Spleen (tissue), 11 donors: ENCODE results near the gene PKHD1. TPM values are rescaled to one million over a fixed set of nuclear protein-coding genes. Genes with fewer than 3 reads are reported as not detected.

ENCODE experiments used
- DNase-seq: peaks from one replicate; pipeline ENCODE4 v3.0.0-alpha.2; 2020
- H3K27ac ChIP-seq, 8 donors: fragments of 200-600 bp; sonication (generic) in 7 of 8; 1 replicate in 4 of 8; 2 replicates in 4 of 8; pipeline versions ENCODE4 v1.5.0 to v1.8.0; 2016 to 2021; ENCODE audit warnings: inconsistent platforms in 4 of 8, mild to moderate bottlenecking in 4 of 8, moderate library complexity in 1 of 8
- H3K27me3 ChIP-seq, 7 donors: fragments of 200-600 bp; sonication (generic) in 6 of 7; replicated peaks in 1 of 7; 1 replicate in 4 of 7; 2 replicates in 3 of 7; pipeline versions ENCODE4 v1.5.0 to v1.8.0; 2016 to 2021; ENCODE audit warnings: inconsistent platforms in 3 of 7, mild to moderate bottlenecking in 1 of 7
- H3K36me3 ChIP-seq, 6 donors: fragments of 200-600 bp; sonication (generic) in 5 of 6; 1 replicate in 4 of 6; 2 replicates in 2 of 6; pipeline versions ENCODE4 v1.5.0 to v1.8.0; 2016 to 2021; ENCODE audit warnings: inconsistent platforms in 2 of 6
- H3K4me1 ChIP-seq, 6 donors: fragments of 200-600 bp; sonication (generic) in 5 of 6; 1 replicate in 3 of 6; 2 replicates in 3 of 6; pipeline versions ENCODE4 v1.5.0 to v1.8.0; 2016 to 2021; ENCODE audit warnings: inconsistent platforms in 3 of 6
- H3K4me3 ChIP-seq, 8 donors: fragments of 200-600 bp; sonication (generic) in 7 of 8; 1 replicate in 4 of 8; 2 replicates in 4 of 8; pipeline versions ENCODE4 v1.5.0 to v1.8.0; 2016 to 2021; ENCODE audit warnings: inconsistent platforms in 4 of 8, mild to moderate bottlenecking in 4 of 8, moderate library complexity in 2 of 8
- H3K9me3 ChIP-seq, 8 donors: fragments of 200-600 bp; sonication (generic) in 7 of 8; 1 replicate in 4 of 8; 2 replicates in 4 of 8; pipeline versions ENCODE4 v1.5.0 to v1.8.0; 2016 to 2021; ENCODE audit warnings: inconsistent platforms in 4 of 8
- POLR2A ChIP-seq, 3 donors: fragments of 450-650 bp; IDR thresholded peaks; one replicate each; pipeline ENCODE4 v1.5.1; 2017; ENCODE audit warnings: antibody characterized with exemption in 3 of 3, mild to moderate bottlenecking in 1 of 3
- POLR2AphosphoS5 ChIP-seq, 3 donors: sonication (generic); formaldehyde crosslinking; IDR thresholded peaks; one replicate each; pipeline ENCODE4 v1.5.1; 2017; ENCODE audit warnings: antibody characterized with exemption in 3 of 3
- WGBS, 5 donors: extraction: QIAGEN DNeasy Blood & Tissue Kit in 3 of 5; methylation state at CpG; one replicate each; pipeline versions ENCODE4 v1.1.5 to v1.1.7; 2013 to 2018; 5-methylcytosine and 5-hydroxymethylcytosine counted together
- intact Hi-C: fragments of 100-400 bp; cut with DNase I; formaldehyde crosslinking; loops from one replicate; pipeline ENCODE4 v1.15.0; 2023; ENCODE audit warnings: low total_unique reads
- polyA plus RNA-seq, 3 donors: library from polyadenylated mRNA; stranded (reverse); fragments of 200-250 nt; gene quantifications; one replicate each; pipeline ENCODE4 v1.2.1, GENCODE V29; 2013
- total RNA-seq, 7 donors: library from RNA; depleted of rRNA in 3 of 7; stranded (reverse); fragments of >200 nt in 3 of 7; fragmentation: NEBNext Ultra II Directional in 4 of 7; extraction: Animal tissue kit (Norgen Biotek cat#: 25700) in 4 of 7; gene quantifications; one replicate each; pipeline versions ENCODE4 v1.1.0 to v1.2.1, GENCODE V29; 2016 to 2021
- TF ChIP-seq, protein P1 (sequence below), 11 experiments: fragments of 200-600 bp in 7 of 11; fragments of 450-650 bp in 4 of 11; sonication (generic) in 4 of 11; IDR thresholded peaks in 8 of 11; conservative IDR thresholded peaks in 3 of 11; 1 replicate in 7 of 11; 2 replicates in 4 of 11; pipeline versions ENCODE4 v1.4.0 to v1.8.0; 2016 to 2021; ENCODE audit warnings: antibody characterized with exemption in 11 of 11, inconsistent platforms in 4 of 11, mild to moderate bottlenecking in 1 of 11
- donor health status: healthy with polysubstance abuse.
- donor health status: DM: no; HTN: no; CAD: no; lungs with moderate emphysema.
- donor health status: DM: no; HTN: no; CAD: no.
- donor health status: Bipolar disorder and iron deficiency.
- donor health status: healthy.
- donor health status: DM: no; HTN: no; CAD: no.
- donor health status: DM: yes; HTN: yes; CAD: no.

PKHD1 gene
- total and polyA plus RNA-seq, 10 donors, result not detected

DNA sequence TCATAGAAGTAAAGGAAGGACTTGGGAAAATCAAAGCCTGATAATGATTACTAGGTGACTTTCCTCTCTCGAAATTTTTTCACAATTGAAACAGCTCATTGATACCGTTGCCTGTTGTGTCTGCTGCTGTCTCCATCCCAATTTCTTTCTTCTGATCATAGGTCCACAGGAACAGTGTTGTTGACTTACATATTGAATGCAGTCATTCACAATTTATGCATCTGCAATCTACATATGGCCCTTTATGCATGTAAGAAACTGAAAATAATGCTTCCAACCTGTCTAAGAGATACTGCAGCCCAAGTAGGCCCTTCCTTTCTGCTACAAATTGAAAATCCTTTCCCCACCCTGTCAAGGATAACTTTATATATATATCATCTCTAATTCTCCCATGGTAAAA is 381.3 kb downstream of the PKHD1 start:
- H3K27ac ChIP-seq, result no peak overlapping the region
- TF ChIP-seq POLR2A (IDR thresholded peaks at IDR 0.05), result no peak
- TF ChIP-seq, protein P1, sequence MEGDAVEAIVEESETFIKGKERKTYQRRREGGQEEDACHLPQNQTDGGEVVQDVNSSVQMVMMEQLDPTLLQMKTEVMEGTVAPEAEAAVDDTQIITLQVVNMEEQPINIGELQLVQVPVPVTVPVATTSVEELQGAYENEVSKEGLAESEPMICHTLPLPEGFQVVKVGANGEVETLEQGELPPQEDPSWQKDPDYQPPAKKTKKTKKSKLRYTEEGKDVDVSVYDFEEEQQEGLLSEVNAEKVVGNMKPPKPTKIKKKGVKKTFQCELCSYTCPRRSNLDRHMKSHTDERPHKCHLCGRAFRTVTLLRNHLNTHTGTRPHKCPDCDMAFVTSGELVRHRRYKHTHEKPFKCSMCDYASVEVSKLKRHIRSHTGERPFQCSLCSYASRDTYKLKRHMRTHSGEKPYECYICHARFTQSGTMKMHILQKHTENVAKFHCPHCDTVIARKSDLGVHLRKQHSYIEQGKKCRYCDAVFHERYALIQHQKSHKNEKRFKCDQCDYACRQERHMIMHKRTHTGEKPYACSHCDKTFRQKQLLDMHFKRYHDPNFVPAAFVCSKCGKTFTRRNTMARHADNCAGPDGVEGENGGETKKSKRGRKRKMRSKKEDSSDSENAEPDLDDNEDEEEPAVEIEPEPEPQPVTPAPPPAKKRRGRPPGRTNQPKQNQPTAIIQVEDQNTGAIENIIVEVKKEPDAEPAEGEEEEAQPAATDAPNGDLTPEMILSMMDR (IDR thresholded peaks at IDR 0.05 in 8 of 11, conservative IDR thresholded peaks at IDR 0.05 in 3 of 11), result no peak
- H3K4me3 ChIP-seq, result no peak overlapping the region
- H3K9me3 ChIP-seq, result no peaks in the 10 kb centered on the region
- DNase-seq, result no peak
- H3K27me3 ChIP-seq, result no peaks in the 10 kb centered on the region
- intact Hi-C loops, result no loop called here
- no peaks in the 10 kb centered on the region for H3K36me3 ChIP-seq
- WGBS, 5 donors, result 58 to 85% (median 80%) methylated on average over 2 of the region's 2 CpGs
- no peaks in the 10 kb centered on the region for H3K4me1 ChIP-seq

GRCh38 chr6:51704932-51705540 is 382.4 kb downstream of the PKHD1 start:
- H3K36me3 ChIP-seq, result no peaks in the 10 kb centered on the region
- no peaks in the 10 kb centered on the region for H3K27me3 ChIP-seq
- no peaks in the 10 kb centered on the region for H3K9me3 ChIP-seq
- H3K27ac ChIP-seq, result no peak overlapping the region
- 73 to 93% (median 79%) methylated on average over 1 of the region's 1 CpG for WGBS, 5 donors
- intact Hi-C loops, result no loop called here
- no peak for DNase-seq
- no peak for TF ChIP-seq POLR2AphosphoS5 (IDR thresholded peaks at IDR 0.05)
- TF ChIP-seq, protein P1 (IDR thresholded peaks at IDR 0.05 in 8 of 11, conservative IDR thresholded peaks at IDR 0.05 in 3 of 11), result no peak
- no peak for TF ChIP-seq POLR2A (IDR thresholded peaks at IDR 0.05)
- no peaks in the 10 kb centered on the region for H3K4me1 ChIP-seq
- no peak overlapping the region for H3K4me3 ChIP-seq

DNA sequence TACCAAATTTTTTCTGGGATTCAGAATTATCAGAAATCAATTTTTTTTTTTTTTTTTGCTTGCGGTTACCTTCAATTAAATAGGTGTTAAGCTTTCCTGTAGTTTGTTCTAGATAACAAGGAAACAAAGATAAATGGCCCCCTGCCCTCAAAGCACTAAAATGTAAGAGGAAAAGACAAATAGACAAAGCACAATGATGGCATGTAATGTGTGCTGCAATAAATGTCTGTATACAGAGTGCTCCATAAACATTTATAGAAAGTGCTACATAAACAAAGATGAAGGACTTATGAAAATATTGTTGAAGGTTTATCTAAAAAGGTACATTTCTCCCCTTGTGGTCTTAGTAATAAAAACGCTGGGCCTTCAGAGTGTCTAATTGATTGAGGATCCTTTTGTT is 384.6 kb downstream of the PKHD1 start:
- WGBS, 5 donors, result 51 to 70% (median 68%) methylated on average over 2 of the region's 2 CpGs
- H3K4me1 ChIP-seq, result no peaks in the 10 kb centered on the region

GRCh38 chr6:51684603-51685002 is 402.8 kb downstream of the PKHD1 start:
- TF ChIP-seq POLR2AphosphoS5 (IDR thresholded peaks at IDR 0.05) (no peak), POLR2A (IDR thresholded peaks at IDR 0.05) (no peak)
- TF ChIP-seq, protein P1 (IDR thresholded peaks at IDR 0.05 in 8 of 11, conservative IDR thresholded peaks at IDR 0.05 in 3 of 11), result no peak
- Histone ChIP-seq H3K9me3 (peaks cover 0 to 3% (median 0%) of the 10 kb centered on the region in 8 donors), H3K36me3 (no peaks in the 10 kb centered on the region), H3K4me1 (no peaks in the 10 kb centered on the region), H3K27me3 (no peaks in the 10 kb centered on the region), H3K27ac (no peak overlapping the region), H3K4me3 (no peak overlapping the region)
- intact Hi-C loops, result no loop called here
- DNase-seq, result no peak

More for the DNA sequence above, 384.6 kb downstream of the PKHD1 start:
- H3K27ac ChIP-seq, result no peak overlapping the region
- H3K4me3 ChIP-seq, result no peak overlapping the region
- no peaks in the 10 kb centered on the region for H3K27me3 ChIP-seq
- no peaks in the 10 kb centered on the region for H3K36me3 ChIP-seq
- intact Hi-C loops, result no loop called here
- no peak for DNase-seq
- TF ChIP-seq POLR2A (IDR thresholded peaks at IDR 0.05) (no peak), POLR2AphosphoS5 (IDR thresholded peaks at IDR 0.05) (no peak)
- TF ChIP-seq, protein P1 (IDR thresholded peaks at IDR 0.05 in 8 of 11, conservative IDR thresholded peaks at IDR 0.05 in 3 of 11), result no peak
- H3K9me3 ChIP-seq, result no peaks in the 10 kb centered on the region
